ENCODE data around the gene ZFPM1.

DNA sequence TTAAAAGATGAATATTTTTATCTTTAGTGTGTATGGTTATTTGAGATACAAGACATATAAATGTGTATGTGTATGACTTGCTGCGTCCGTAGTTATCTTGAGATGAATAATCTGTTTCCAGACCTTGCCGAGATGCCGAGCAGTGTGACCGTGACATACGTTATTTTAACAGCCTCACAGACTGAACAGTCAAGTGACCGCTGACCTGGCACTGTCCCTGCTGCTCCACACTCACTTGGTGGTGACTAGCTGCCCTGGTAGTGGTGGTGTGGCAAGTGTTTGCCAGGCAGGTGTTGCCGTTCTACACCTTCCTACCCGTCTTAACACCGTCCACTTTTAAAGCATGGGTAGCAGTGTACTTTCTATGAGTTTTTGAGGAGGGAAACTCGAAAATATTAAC, 122.2 kb downstream of the ZFPM1 start:
- TF ChIP-seq, protein P1, sequence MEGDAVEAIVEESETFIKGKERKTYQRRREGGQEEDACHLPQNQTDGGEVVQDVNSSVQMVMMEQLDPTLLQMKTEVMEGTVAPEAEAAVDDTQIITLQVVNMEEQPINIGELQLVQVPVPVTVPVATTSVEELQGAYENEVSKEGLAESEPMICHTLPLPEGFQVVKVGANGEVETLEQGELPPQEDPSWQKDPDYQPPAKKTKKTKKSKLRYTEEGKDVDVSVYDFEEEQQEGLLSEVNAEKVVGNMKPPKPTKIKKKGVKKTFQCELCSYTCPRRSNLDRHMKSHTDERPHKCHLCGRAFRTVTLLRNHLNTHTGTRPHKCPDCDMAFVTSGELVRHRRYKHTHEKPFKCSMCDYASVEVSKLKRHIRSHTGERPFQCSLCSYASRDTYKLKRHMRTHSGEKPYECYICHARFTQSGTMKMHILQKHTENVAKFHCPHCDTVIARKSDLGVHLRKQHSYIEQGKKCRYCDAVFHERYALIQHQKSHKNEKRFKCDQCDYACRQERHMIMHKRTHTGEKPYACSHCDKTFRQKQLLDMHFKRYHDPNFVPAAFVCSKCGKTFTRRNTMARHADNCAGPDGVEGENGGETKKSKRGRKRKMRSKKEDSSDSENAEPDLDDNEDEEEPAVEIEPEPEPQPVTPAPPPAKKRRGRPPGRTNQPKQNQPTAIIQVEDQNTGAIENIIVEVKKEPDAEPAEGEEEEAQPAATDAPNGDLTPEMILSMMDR (IDR thresholded peaks at IDR 0.05), result no peak
- no peak for TF ChIP-seq POLR2AphosphoS5 (IDR thresholded peaks at IDR 0.05)
- TF ChIP-seq POLR2A (IDR thresholded peaks at IDR 0.05), result no peak
- no peak for TF ChIP-seq EP300 (IDR thresholded peaks at IDR 0.05)

Measured in suprapubic skin (tissue), 4 donors.